HepG2 (cell line): ENCODE measurements around the gene KIAA1549. TPM values are rescaled to one million over a fixed set of nuclear protein-coding genes. Genes with fewer than 3 reads are reported as not detected.

Source experiments
- ATAC-seq: fragments of 200-7000 bp; cut with Tn5 transposase; 3 replicates; pipeline ENCODE4 v1.9.1; 2020; ENCODE audit warnings: mild to moderate bottlenecking, moderate library complexity
- BruUV-seq: library from RNA; stranded (reverse); fragments of 400-500 nt; replicated peaks from 2 replicates; lab custom pipeline; 2021; lab: Mats Ljungman, UMichigan
- CTCF ChIA-PET: fragments of 300-600 bp; formaldehyde crosslinking; extraction: SDS; loops from one replicate; lab custom pipeline; 2021; ENCODE audit warnings: low total read pairs, inconsistent platforms, low intra/inter-chr PET ratio; lab: Yijun Ruan, JAX
- POLR2A ChIA-PET: fragments of 350-600 bp; sonication (Branson Sonifier 250); formaldehyde crosslinking; loops from one replicate; lab custom pipeline; 2020; ENCODE audit warnings: antibody characterized with exemption, inconsistent platforms; lab: Yijun Ruan, JAX
- DNase-seq: peaks from one replicate; pipeline ENCODE4 v3.0.0-alpha.2; 2015; ENCODE audit warnings: low spot score
- FAIRE-seq: peaks from 3 replicates; lab custom pipeline; 2011; peaks lifted over from hg19 to GRCh38; lab: Jason Lieb, UNC
- H2AFZ ChIP-seq: one replicate; pipeline ENCODE4 v1.6.1; 2011; ENCODE audit warnings: low read length, inconsistent platforms
- H3K27ac ChIP-seq: fragments of 300-600 bp; 3 replicates; pipeline ENCODE4 v1.8.0; 2011; ENCODE audit warnings: mixed run types, mild to moderate bottlenecking, mixed read lengths, low read length, inconsistent platforms; ENCODE audit not compliant: insufficient read depth; ENCODE audit errors: extremely low read length
- H3K27me3 ChIP-seq, 2 experiments: fragments of 200-600 bp in 1 of 2; 2 replicates in 1 of 2; 3 replicates in 1 of 2; pipeline versions ENCODE4 v1.6.0 to v1.8.0; 2011; ENCODE audit warnings: low read length in 2 of 2, mild to moderate bottlenecking in 2 of 2, moderate library complexity in 2 of 2, inconsistent platforms in 1 of 2; ENCODE audit not compliant: insufficient read depth in 2 of 2, control insufficient read depth in 1 of 2
- H3K36me3 ChIP-seq, 2 experiments: fragments of 200-600 bp in 1 of 2; replicated peaks in 1 of 2; 2 replicates in 1 of 2; 3 replicates in 1 of 2; pipeline versions ENCODE4 v1.5.1 to v1.8.0; 2011; ENCODE audit warnings: low read length in 2 of 2, inconsistent platforms in 1 of 2; ENCODE audit not compliant: insufficient read depth in 2 of 2, control insufficient read depth in 1 of 2
- H3K4me1 ChIP-seq: 2 replicates; pipeline ENCODE4 v1.5.1; 2012; ENCODE audit warnings: low read length, inconsistent platforms; ENCODE audit not compliant: insufficient read depth
- H3K4me2 ChIP-seq: 2 replicates; pipeline ENCODE4 v1.6.0; 2011; ENCODE audit warnings: low read depth, low read length, inconsistent platforms
- H3K4me3 ChIP-seq, 3 experiments: fragments of 200-600 bp in 1 of 3; sonication (generic), shearing (Covaris generic) in 1 of 3; replicated peaks in 1 of 3; 2 replicates each; pipeline ENCODE4 v1.5.1; 2011 to 2016; ENCODE audit warnings: low read length in 3 of 3, inconsistent platforms in 2 of 3, low read depth in 2 of 3, mild to moderate bottlenecking in 2 of 3, control low read depth in 1 of 3, mixed read lengths in 1 of 3; ENCODE audit not compliant: insufficient read depth in 1 of 3
- H3K79me2 ChIP-seq: one replicate; pipeline ENCODE4 v1.6.1; 2011; ENCODE audit warnings: low read length, inconsistent platforms; ENCODE audit not compliant: insufficient read depth
- H3K9ac ChIP-seq: 2 replicates; pipeline ENCODE4 v1.6.0; 2011; ENCODE audit warnings: mild to moderate bottlenecking, low read depth, low read length, inconsistent platforms; ENCODE audit not compliant: insufficient read depth
- H3K9me3 ChIP-seq: 2 replicates; pipeline ENCODE4 v1.5.1; 2012; ENCODE audit warnings: mild to moderate bottlenecking, low read length
- H4K20me1 ChIP-seq: 2 replicates; pipeline ENCODE4 v1.6.0; 2011; ENCODE audit warnings: inconsistent platforms, mild to moderate bottlenecking, low read length, moderate library complexity; ENCODE audit not compliant: insufficient read depth
- ARNTL ChIP-seq: sonication (generic); formaldehyde crosslinking; IDR thresholded peaks from 2 replicates; pipeline ENCODE4 v1.4.0; 2020; ENCODE audit warnings: mild to moderate bottlenecking, missing genetic modification reagents
- CBX1 ChIP-seq: IDR thresholded peaks from one replicate; pipeline ENCODE4 v1.6.1; 2016; ENCODE audit warnings: antibody characterized with exemption, low read depth
- NFE2L1 ChIP-seq: sonication (generic); formaldehyde crosslinking; IDR thresholded peaks from 2 replicates; pipeline ENCODE4 v1.4.0; 2020; ENCODE audit warnings: missing genetic modification reagents, mild to moderate bottlenecking, borderline replicate concordance
- NKX3-1 ChIP-seq: sonication (generic); formaldehyde crosslinking; IDR thresholded peaks from 2 replicates; pipeline ENCODE4 v1.5.0; 2020; ENCODE audit warnings: missing genetic modification reagents
- RAD21 ChIP-seq: fragments of 450-650 bp; formaldehyde crosslinking; IDR thresholded peaks from 2 replicates; pipeline ENCODE4 v1.5.0; 2020; ENCODE audit warnings: mild to moderate bottlenecking
- ZNF205 ChIP-seq: IDR thresholded peaks from 2 replicates; pipeline ENCODE4 v1.6.1; 2018; ENCODE audit warnings: missing biosample characterization, missing genetic modification reagents
- WGBS: methylation state at CpG from one replicate; pipeline ENCODE4 v1.1.6; 2017; ENCODE audit warnings: low lambda C conversion rate; 5-methylcytosine and 5-hydroxymethylcytosine counted together
- in situ Hi-C: cut with HindIII; loops from 2 replicates; pipeline ENCODE4 v1.10.0; 2017; ENCODE audit warnings: low pct_unique_long_range_greater_than_20kb; ENCODE audit not compliant: extremely low pct_ligation_motif_present
- intact Hi-C: fragments of 100-400 bp; cut with micrococcal nuclease; formaldehyde crosslinking; loops from one replicate; pipeline ENCODE4 v1.10.0; 2022; ENCODE audit not compliant: unreplicated experiment
- polyA plus RNA-seq, 8 experiments: library from polyadenylated mRNA; depleted of rRNA in 3 of 8; stranded (reverse) in 7 of 8; unstranded in 1 of 8; fragments of >200 nt; fragmentation: Illumina TruSeq in 4 of 8; extraction: Trizol in 4 of 8; gene quantifications; 2 replicates each; pipeline versions ENCODE4 v1.2.1 to v1.2.3, GENCODE V29; 2011 to 2016; ENCODE audit warnings: low read depth in 4 of 8, missing spikeins in 1 of 8, mixed read lengths in 1 of 8; ENCODE audit not compliant: insufficient read depth in 1 of 8
- total RNA-seq, 5 experiments: library from RNA; depleted of rRNA; stranded (reverse); fragments of >200 nt; fragmentation: Illumina TruSeq; extraction: Trizol; gene quantifications; 2 replicates each; pipeline ENCODE4 v1.2.3, GENCODE V29; 2016; ENCODE audit warnings: low read depth in 1 of 5
- TF ChIP-seq, protein P1 (sequence below): sonication (generic); formaldehyde crosslinking; conservative IDR thresholded peaks from 2 replicates; pipeline ENCODE4 v1.8.1; 2023; ENCODE audit warnings: missing genetic modification reagents

Gene KIAA1549
- total and polyA plus RNA-seq, 2 of the 13 experiments (the other 11 are each of a cell fraction or from before 2014, with no cell fraction given): 1.1 to 1.8 TPM

DNA sequence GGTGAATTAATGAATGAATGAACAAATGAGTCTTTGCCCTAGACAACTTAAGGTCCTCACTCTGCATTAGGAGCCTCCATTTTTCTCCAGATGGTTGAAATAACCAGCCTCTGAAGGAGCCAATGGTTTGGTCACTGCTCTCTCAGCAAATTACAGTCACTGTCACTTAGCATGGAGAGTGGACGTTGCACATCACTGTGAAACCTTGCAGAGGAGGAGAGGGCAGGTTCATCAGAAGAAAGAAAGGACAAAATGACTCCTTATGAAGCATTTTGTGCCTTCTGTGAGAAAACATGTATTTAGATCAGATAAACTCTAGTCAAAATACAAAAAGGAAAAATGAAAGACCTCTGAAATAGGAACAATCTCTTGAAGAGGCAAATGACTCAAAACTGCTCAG is 176.6 kb downstream of the KIAA1549 start (continued):
- TF ChIP-seq NFE2L1 (CRISPR knock-in tag): no peak
- no peak for TF ChIP-seq ARNTL (CRISPR knock-in tag)
- no peak for TF ChIP-seq ZNF205 (CRISPR knock-in tag)
- TF ChIP-seq NKX3-1 (CRISPR knock-in tag): no peak

GRCh38 chr7:138802706-138803105 is 178.5 kb downstream of the KIAA1549 start:
- no peak for TF ChIP-seq RAD21 (CRISPR knock-in tag)
- TF ChIP-seq, protein P1, sequence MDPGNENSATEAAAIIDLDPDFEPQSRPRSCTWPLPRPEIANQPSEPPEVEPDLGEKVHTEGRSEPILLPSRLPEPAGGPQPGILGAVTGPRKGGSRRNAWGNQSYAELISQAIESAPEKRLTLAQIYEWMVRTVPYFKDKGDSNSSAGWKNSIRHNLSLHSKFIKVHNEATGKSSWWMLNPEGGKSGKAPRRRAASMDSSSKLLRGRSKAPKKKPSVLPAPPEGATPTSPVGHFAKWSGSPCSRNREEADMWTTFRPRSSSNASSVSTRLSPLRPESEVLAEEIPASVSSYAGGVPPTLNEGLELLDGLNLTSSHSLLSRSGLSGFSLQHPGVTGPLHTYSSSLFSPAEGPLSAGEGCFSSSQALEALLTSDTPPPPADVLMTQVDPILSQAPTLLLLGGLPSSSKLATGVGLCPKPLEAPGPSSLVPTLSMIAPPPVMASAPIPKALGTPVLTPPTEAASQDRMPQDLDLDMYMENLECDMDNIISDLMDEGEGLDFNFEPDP (CRISPR knock-in tag): no peak
- no peak for TF ChIP-seq CBX1
- intact Hi-C loops (no loop called here), in situ Hi-C loops (no loop called here)
- Histone ChIP-seq H4K20me1 (no peaks in the 10 kb centered on the region), H3K79me2 (no peaks in the 10 kb centered on the region), H3K4me2 (no peak overlapping the region), H3K27ac (no peak overlapping the region), H3K9ac (no peak overlapping the region), H3K4me3 (no peak overlapping the region), H3K4me1 (peaks cover 2% of the 10 kb centered on the region; the same call in 1 of the 2 replicates), H2AFZ (no peak overlapping the region), H3K9me3 (no peaks in the 10 kb centered on the region), H3K36me3 (no peaks in the 10 kb centered on the region), H3K27me3 (peaks cover 3 to 17% of the 10 kb centered on the region in 2 experiments; a peak in 2 of 5 replicates)
- FAIRE-seq (no peak), ATAC-seq (no peak), DNase-seq (no peak)
- ChIA-PET POLR2A (no interaction called here), CTCF (no interaction called here)
- WGBS: 79% methylated on average over 8 of the region's 18 CpGs
- no TSS peak for BruUV-seq
